ENCODE measurements around the gene ANK3. TPM values are rescaled to one million over a fixed set of nuclear protein-coding genes. Genes with fewer than 3 reads are reported as not detected.

The ANK3 gene
- polyA plus RNA-seq, 3 donors = not detected

GRCh38 chr10:60045571-60045970 lies 344.1 kb downstream of the ANK3 start:
- no peaks in the 10 kb centered on the region for H3K9me3 ChIP-seq (replicated peaks in 1 of 2; ENCODE audit: control insufficient read depth in 1 of 2, insufficient read depth in 1 of 2, low read length in 2 of 2)
- no peak overlapping the region for H3K4me3 Mint-ChIP-seq
- no peaks in the 10 kb centered on the region for H3K27me3 ChIP-seq (ENCODE audit: control insufficient read depth in 2 of 2, insufficient read depth in 2 of 2, low read length in 2 of 2)
- H3K36me3 ChIP-seq (replicated peaks in 1 of 2; ENCODE audit: control insufficient read depth in 1 of 2, insufficient read depth in 2 of 2, low read length in 2 of 2) = no peaks in the 10 kb centered on the region
- H3K9ac ChIP-seq (ENCODE audit: insufficient read depth, low read length, poor library complexity, severe bottlenecking) = no peak overlapping the region
- H2AFZ ChIP-seq (ENCODE audit: insufficient read depth, low read depth, low read length, poor library complexity, severe bottlenecking) = no peak overlapping the region
- DNase-seq = no peak
- no peak overlapping the region for H3K27ac ChIP-seq (ENCODE audit: low read depth in 1 of 2, low read length in 2 of 2)
- H3K27me3 Mint-ChIP-seq (ENCODE audit: low read depth in 3 of 3) = peaks cover 0 to 2% (median 0%) of the 10 kb centered on the region in 3 donors
- no peak overlapping the region for H3K27ac Mint-ChIP-seq
- H3K4me1 Mint-ChIP-seq = peaks cover 9% of the 10 kb centered on the region
- TF ChIP-seq CTCF (IDR thresholded peaks at IDR 0.05) = no peak
- no peak overlapping the region for H3K4me2 ChIP-seq (replicated peaks; ENCODE audit: extremely low read depth, low read length, poor library complexity, severe bottlenecking)
- no peak overlapping the region for H3K4me3 ChIP-seq (replicated peaks in 1 of 3; ENCODE audit: low read depth in 2 of 3, low read length in 3 of 3)
- H3K4me1 ChIP-seq (ENCODE audit: control insufficient read depth in 1 of 2, insufficient read depth in 2 of 2, low read length in 2 of 2) = peaks cover 0 to 5% of the 10 kb centered on the region in 2 donors
- intact Hi-C loops (cut with micrococcal nuclease) = no loop called here
- no peaks in the 10 kb centered on the region for H4K20me1 ChIP-seq (ENCODE audit: insufficient read depth, low read length)
- no peaks in the 10 kb centered on the region for H3K9me3 Mint-ChIP-seq
- H3K36me3 Mint-ChIP-seq = no peaks in the 10 kb centered on the region
- H3K79me2 ChIP-seq (ENCODE audit: insufficient read depth, low read length) = no peaks in the 10 kb centered on the region

GRCh38 chr10:60044971-60045370 lies 344.7 kb downstream of the ANK3 start:
- Histone ChIP-seq H3K36me3 (replicated peaks in 1 of 2; ENCODE audit: control insufficient read depth in 1 of 2, insufficient read depth in 2 of 2, low read length in 2 of 2) (no peaks in the 10 kb centered on the region), H3K79me2 (ENCODE audit: insufficient read depth, low read length) (no peaks in the 10 kb centered on the region), H3K4me2 (replicated peaks; ENCODE audit: extremely low read depth, low read length, poor library complexity, severe bottlenecking) (no peak overlapping the region), H4K20me1 (ENCODE audit: insufficient read depth, low read length) (no peaks in the 10 kb centered on the region), H3K4me3 (replicated peaks in 1 of 3; ENCODE audit: low read depth in 2 of 3, low read length in 3 of 3) (no peak overlapping the region), H3K9me3 (replicated peaks in 1 of 2; ENCODE audit: control insufficient read depth in 1 of 2, insufficient read depth in 1 of 2, low read length in 2 of 2) (no peaks in the 10 kb centered on the region), H2AFZ (ENCODE audit: insufficient read depth, low read depth, low read length, poor library complexity, severe bottlenecking) (no peak overlapping the region), H3K9ac (ENCODE audit: insufficient read depth, low read length, poor library complexity, severe bottlenecking) (no peak overlapping the region), H3K27me3 (ENCODE audit: control insufficient read depth in 2 of 2, insufficient read depth in 2 of 2, low read length in 2 of 2) (no peaks in the 10 kb centered on the region), H3K4me1 (ENCODE audit: control insufficient read depth in 1 of 2, insufficient read depth in 2 of 2, low read length in 2 of 2) (peaks cover 0 to 5% of the 10 kb centered on the region in 2 donors), H3K27ac (ENCODE audit: low read depth in 1 of 2, low read length in 2 of 2) (no peak overlapping the region)
- WGBS (ENCODE audit: insufficient coverage) = no CpG with 5 or more reads among the region's 2 CpGs
- H3K9me3 Mint-ChIP-seq = no peaks in the 10 kb centered on the region
- no peak for TF ChIP-seq CTCF (IDR thresholded peaks at IDR 0.05)
- intact Hi-C loops (cut with micrococcal nuclease) = no loop called here
- H3K36me3 Mint-ChIP-seq = no peaks in the 10 kb centered on the region
- no peak overlapping the region for H3K4me3 Mint-ChIP-seq
- peaks cover 0 to 2% (median 0%) of the 10 kb centered on the region in 3 donors for H3K27me3 Mint-ChIP-seq (ENCODE audit: low read depth in 3 of 3)
- DNase-seq = no peak
- H3K27ac Mint-ChIP-seq = no peak overlapping the region
- peaks cover 7% of the 10 kb centered on the region for H3K4me1 Mint-ChIP-seq

Data from CD14-positive monocyte (primary cell).